Measurements from ENCODE around the gene HNRNPDL. TPM values are rescaled to one million over a fixed set of nuclear protein-coding genes. Genes with fewer than 3 reads are reported as not detected.

Gene HNRNPDL
- total RNA-seq, 1 experiment from 2014 or later: 472 TPM

- Histone ChIP-seq H3K9me3 (ENCODE audit: control insufficient read depth, low read depth, low read length) (no peaks in the 10 kb centered on the region), H3K79me2 (ENCODE audit: insufficient read depth, low read length) (peaks cover 9% of the 10 kb centered on the region), H3K23me2 (ENCODE audit: insufficient read length, low read depth, low read length, poor library complexity, severe bottlenecking) (no peaks in the 10 kb centered on the region), H2BK20ac (ENCODE audit: low read depth, low read length, poor library complexity, severe bottlenecking) (no peak overlapping the region), H4K5ac (ENCODE audit: insufficient read length, low read depth, low read length) (no peak overlapping the region), H3K27me3 (ENCODE audit: insufficient read depth, low read length) (no peaks in the 10 kb centered on the region), H4K91ac (ENCODE audit: insufficient read length, low read depth, low read length) (no peak overlapping the region), H3K14ac (ENCODE audit: insufficient read depth, low read length) (no peak overlapping the region), H2BK15ac (ENCODE audit: low read depth, low read length) (no peak overlapping the region), H3K4me2 (ENCODE audit: insufficient read depth, insufficient read length, low read length) (no peak overlapping the region), H3K56ac (ENCODE audit: insufficient read length, low read depth, low read length) (no peak overlapping the region), H3K27ac (ENCODE audit: insufficient read length, low read depth, low read length) (no peak overlapping the region), H4K20me1 (ENCODE audit: control insufficient read depth, insufficient read depth, insufficient read length) (no peaks in the 10 kb centered on the region), H2AK5ac (ENCODE audit: insufficient read length, low read length) (no peak overlapping the region), H4K8ac (replicated peaks; ENCODE audit: insufficient read length, low read depth, low read length) (no peak overlapping the region), H3K9ac (ENCODE audit: extremely low read depth, insufficient read length, low read length) (no peak overlapping the region), H3K4ac (ENCODE audit: low read depth, low read length) (no peak overlapping the region), H3K18ac (ENCODE audit: insufficient read length, low read depth, low read length) (no peak overlapping the region), H3K4me1 (ENCODE audit: insufficient read depth, low read length) (no peaks in the 10 kb centered on the region), H2BK120ac (ENCODE audit: low read depth, low read length, poor library complexity, severe bottlenecking) (no peak overlapping the region), H3T11ph (ENCODE audit: low read length) (no peak overlapping the region), H2BK12ac (ENCODE audit: insufficient read length, low read depth, low read length) (no peak overlapping the region), H2AFZ (ENCODE audit: low read length) (no peak overlapping the region), H3K23ac (ENCODE audit: insufficient read length, low read depth, low read length) (no peak overlapping the region), H2BK5ac (ENCODE audit: insufficient read length, low read length) (peak overlapping the region; percentile 53), H3K79me1 (ENCODE audit: insufficient read depth, low read depth, low read length, poor library complexity, severe bottlenecking) (no peaks in the 10 kb centered on the region)
- no CpG with 5 or more reads among the region's 13 CpGs for WGBS (ENCODE audit: extremely low coverage, insufficient read length, low lambda C conversion rate)
- peak overlapping the region in 1 of 3 experiments; percentile 34; a peak in 2 of 7 replicates for H3K27ac Mint-ChIP-seq
- H3K9me3 Mint-ChIP-seq: no peaks in the 10 kb centered on the region
- H3K4me1 Mint-ChIP-seq: peaks cover 7 to 8% of the 10 kb centered on the region in 2 experiments
- TF ChIP-seq CTCF (conservative IDR thresholded peaks at IDR 0.05): no peak
- no peak for DNase-seq
- H3K36me3 Mint-ChIP-seq (ENCODE audit: insufficient read depth in 1 of 3, low read depth in 3 of 3): peaks cover 54 to 76% (median 75%) of the 10 kb centered on the region in 3 experiments
- H3K4me3 Mint-ChIP-seq: no peak overlapping the region
- no peaks in the 10 kb centered on the region for H3K27me3 Mint-ChIP-seq (ENCODE audit: low read depth)
Observed at GRCh38 chr4:82450966-82451755, 20.9 kb upstream of the HNRNPDL start.
